Glomerular endothelial cell (primary cell): Measurements from ENCODE around the gene ALPK1. TPM values are rescaled to one million over a fixed set of nuclear protein-coding genes. Genes with fewer than 3 reads are reported as not detected.

ENCODE experiments used
- DNase-seq: peaks from one replicate; pipeline ENCODE4 v3.0.0-alpha.2; 2011; ENCODE audit warnings: low read depth, low spot score; ENCODE audit errors: extremely low read depth
- total RNA-seq: library from RNA; depleted of rRNA; stranded (reverse); fragments of >200 nt; gene quantifications from 2 replicates; pipeline ENCODE4 v1.2.3, GENCODE V29; 2015

Gene ALPK1
- total RNA-seq, 1 donor from 2014 or later = 9.9 TPM

DNA sequence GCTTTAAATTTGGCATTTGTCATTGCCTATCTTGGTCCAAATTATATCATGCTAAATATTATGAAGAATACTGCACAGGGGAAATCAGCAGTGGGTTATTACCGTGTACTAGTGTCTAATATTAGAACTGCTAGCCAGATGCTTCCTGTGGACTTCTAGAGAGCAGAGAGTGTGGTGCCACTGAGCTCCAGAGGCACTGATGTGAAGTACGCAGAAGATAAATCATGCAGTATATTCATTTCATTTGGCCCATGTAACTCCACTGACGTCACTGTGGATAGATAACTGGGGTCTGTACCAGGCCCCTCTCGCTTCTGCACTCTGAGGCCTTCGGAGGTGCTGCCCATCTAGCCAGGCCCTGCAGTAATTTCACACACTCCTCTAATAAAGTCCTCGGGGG lies 80.0 kb downstream of the ALPK1 start:
- DNase-seq = no peak

DNA sequence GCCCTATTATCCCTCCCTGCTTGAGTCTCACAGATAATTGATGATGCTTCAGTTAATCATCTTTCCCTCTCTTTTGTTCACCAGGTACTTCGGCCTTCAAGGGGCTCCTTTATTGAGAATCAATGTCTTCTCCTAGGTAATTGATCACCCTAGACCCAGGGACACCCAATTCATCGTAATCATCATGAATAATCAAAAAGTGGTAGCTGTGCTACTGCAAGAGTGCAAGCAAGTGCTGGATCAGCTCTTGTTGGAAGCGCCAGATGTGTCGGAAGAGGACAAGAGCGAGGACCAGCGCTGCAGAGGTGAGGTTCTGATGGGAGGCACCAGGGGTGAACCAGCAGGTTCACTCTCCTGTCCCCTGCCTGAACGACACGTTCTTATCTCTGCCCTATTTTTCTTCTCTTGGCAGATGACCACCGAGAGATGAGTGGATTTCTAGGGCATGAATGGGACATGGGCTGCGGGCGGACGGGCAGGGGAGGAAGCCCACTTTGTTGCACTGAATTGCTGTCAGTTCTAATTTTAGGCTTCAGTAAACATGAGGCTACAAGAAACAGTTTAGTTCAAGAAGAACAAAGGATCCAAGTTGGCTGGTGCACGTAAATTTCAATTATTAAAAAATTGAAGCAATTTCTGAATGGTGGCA lies 80.5 kb downstream of the ALPK1 start:
- no peak for DNase-seq

DNA sequence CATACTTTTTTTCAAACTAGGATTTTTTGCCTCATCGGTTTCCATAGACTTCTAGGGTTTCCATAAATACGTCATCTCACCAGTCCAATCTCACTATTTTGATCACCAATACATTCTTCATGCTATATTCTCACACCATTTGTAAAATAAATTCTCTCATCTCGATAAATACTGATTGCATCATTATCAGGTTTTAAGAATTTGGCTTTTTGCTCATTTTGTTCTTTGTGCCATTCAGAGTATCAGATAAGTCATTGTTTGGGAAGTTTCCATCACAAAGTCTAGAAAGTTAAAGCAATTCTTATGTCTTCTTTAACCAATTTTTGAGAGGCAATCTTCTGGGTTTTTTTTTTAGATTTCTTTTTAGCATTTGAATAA lies 81.1 kb downstream of the ALPK1 start:
- DNase-seq = no peak

DNA sequence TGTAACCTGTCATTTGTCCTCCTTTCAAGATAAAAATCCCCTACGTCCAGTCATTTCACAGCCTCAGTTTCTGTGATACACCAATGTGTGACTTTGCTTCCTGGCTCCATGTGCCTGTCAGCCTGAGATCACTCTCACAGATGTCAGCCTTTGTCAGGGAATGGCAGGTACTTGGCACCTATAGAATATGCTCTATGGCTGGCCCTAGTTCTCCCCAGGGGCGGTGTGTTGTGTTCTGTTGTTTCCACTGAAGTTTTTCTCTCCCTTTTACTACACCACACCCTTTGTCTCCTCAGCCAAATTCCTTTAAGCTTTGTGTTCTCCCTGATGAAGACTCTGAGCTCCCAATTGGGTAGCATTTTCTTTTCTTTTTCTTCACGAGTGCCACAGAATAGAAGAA lies 81.7 kb downstream of the ALPK1 start:
- DNase-seq = no peak

DNA sequence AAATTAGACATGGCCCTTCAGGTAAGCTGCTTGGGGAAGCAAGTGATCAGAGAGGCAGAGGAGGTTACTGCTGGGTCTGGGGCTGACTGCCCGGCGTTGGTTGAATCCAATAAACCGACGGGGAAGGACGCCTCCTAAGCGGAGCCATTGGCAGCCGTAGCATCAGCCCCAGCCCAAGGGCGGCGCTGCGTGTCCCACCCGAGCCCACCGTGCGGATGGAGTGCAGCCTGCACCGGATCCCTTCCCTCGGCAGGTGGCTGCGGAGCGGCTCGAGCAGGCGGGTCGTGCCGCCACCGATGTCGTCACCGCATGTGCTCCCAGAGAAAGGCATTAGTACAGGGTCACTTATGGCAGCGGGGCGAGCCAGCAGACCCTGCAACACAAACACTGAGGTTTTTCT lies 82.1 kb downstream of the ALPK1 start:
- no peak for DNase-seq

DNA sequence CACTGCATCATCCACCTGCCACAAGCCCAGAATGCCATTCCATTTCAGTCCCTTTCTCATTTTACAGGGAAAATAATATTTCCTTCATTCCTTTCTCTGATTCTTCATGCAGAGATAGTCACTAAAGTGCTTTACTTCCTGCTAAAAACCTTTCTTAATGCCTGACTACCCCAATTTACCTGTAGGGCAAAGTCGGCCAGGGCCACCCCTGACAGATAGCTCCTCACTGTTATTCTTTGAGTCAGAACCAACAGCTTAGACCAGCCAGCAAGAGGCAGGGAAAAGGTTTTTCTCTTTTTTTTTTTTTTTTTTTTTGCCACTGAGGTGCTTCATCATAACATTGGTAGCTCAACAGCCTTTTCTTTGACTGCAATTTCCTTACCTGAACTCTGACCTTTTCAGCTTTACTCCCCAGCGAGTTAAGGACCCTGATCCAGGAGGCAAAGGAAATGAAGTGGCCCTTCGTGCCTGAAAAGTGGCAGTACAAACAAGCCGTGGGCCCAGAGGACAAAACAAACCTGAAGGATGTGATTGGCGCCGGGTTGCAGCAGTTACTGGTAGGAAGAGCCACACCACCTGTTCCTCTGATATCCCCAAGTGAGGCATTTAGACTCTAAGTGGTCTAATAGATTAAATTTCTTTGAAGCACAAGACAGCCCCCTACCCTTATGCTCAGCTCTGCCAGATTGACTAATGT lies 85.0 kb downstream of the ALPK1 start:
- no peak for DNase-seq

DNA sequence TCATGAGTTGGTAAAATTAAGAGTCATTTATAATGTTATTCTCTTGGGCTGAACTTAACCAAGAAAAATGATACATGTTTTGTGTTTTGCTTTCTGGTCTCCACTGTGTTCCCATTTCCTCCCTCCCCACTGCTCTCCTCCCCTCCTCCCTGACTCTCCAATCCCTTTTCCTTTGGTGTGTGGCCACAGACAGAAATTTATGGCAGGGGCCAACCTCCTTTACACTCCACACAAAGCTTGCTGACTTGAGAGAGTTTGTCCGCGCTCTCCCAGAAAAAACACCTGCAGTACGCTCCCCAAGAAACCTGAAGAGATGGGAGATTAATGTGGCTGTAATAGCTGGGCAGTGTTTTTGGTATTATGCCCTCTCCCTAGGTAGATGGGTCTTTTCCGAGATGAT lies 88.9 kb downstream of the ALPK1 start:
- DNase-seq = no peak

DNA sequence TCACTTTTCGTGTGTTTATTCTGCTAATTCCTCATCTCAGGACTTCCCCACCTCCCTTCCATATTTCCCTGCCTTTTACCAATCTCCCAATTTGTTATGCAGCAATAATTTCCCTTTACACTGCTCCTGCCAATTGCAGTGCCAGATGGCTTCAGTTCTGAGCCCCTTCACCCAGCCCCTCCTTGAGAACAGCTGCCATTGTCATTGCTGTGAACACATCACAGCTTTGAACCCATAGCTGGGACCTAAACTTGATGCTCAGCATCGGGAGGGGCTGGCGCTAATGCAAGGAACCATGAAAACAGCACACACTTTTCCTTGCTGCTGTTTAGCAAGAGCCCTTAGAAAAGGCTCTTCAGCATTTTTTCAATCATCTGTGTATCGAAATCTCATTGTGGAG lies 104.9 kb downstream of the ALPK1 start:
- DNase-seq = no peak

DNA sequence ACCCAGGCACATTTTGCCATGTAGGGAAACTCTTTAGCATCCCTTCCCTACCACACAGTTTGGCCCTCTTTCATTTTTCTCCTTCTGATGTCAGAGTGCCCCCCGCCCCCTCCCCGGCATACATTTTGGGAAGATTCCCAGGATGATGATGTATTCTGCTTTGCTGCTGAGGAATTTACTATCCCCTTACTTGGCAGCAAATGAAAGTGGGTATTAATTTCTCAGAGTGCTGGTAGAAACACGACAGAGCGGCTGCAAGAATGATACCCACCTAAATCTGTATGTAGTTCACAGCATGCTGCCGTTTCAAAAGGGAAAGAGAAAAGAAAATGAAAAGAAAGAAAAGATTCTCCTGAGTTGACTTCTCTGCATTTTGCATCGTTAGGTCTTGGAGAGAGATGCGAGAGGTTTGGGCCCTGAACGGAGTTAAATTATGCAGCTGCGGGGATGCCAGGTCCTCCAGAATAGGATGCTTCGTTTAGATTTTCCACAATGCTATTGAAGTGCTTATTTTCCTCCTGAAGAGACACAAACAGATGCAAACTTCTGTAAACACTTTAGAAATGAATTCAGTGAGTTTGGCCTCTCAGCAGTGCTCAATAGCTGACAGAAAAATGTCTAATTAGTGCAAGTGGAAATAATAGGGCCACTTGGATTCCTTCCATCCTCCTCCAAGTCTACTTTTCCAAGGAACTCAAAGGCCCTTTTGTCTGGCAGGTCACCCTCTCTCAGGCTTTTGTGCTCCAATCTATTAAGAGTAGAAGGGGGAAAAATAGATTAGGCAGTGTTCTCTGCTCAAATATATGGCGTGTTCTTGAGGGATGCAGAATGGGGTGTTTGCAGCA lies 106.2 kb downstream of the ALPK1 start:
- no peak for DNase-seq

DNA sequence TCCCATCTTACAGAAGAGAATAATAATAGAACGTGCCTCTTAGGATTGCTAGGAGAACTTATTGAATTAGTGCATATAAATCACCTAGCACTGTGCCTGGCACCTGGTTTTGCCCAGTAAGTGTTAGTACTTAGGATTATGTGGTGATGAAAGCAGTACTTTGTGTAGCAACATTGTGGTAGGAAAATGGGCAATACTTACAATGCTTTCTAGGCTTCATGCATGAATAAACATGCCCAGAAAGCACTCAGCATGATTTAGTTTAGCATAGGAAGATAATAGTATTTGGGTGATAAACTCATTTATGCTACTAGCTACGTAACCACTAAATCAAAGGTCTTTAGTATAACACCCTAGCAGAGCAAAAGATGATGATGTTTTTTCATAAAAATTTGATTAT lies 113.2 kb downstream of the ALPK1 start:
- no peak for DNase-seq

DNA sequence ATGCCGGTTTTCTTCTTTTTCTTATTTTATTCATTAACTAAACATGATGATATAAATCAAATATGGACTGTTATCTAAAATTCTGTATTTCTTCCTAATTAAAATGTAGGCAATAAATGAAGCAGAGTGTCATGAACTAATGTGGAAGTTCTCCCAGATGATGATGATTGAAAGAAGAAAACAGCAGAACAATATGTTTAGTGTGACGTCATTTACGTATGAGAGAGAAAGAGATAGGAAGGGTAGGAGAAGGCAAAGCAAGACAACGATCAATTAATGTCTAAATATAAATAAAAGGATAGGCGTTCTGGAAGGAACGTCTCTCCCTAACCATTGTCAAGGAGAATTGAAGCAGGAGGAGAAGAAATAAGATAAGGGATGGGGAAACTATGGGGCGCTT lies 113.6 kb downstream of the ALPK1 start:
- no peak for DNase-seq

DNA sequence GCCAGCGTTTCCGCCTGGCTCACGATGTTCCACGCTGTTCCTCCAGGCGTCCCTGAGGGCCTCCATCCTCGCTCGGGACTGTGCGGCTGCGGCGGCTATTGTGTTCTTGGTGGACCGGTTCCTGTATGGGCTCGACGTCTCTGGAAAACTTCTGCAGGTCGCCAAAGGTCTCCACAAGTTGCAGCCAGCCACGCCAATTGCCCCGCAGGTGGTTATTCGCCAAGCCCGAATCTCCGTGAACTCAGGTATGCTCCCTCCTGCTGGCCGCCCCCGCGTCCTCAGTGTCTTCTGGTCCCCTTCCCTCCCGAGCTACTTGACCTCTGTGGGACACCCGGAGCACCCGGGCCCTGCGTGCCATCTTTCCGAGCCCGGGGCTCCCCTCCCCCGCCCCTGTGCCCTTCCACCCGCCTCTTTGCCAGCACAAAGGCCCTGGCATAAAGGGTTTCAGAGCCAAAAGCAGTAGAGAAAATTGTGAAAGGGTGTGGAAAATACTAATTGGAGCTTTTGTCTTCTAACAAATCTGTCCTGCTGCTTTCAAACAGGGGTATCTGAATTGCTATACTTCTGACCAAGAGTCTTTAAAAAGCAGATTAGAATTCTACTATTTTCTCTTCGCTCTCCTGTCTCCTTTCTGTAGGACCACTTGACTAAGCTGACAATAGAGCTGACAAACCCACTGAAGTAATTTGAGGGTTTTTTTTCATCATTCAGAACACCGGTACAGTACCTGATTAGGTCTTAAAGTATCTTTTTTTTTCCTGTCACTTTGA lies 114.8 kb downstream of the ALPK1 start:
- DNase-seq = no peak

DNA sequence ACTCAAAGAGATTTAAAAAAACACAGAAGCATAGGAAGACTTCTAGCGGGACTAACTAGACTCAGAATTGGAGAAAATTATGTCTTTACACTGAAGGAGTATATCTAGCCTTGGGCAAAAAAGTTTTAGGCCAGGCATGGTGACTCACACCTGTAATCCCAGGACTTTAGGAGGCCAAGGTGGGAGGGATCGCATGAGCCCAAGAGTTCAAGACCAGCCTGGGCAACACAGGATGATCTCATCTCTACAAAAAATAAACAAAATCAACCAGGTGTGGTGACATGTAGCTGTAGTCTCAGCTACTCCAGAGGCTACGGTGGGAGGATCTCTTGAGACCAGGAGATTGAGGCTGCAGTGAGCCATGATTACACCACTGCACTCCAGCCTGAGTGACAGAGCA lies 119.3 kb downstream of the ALPK1 start:
- no peak for DNase-seq

DNA sequence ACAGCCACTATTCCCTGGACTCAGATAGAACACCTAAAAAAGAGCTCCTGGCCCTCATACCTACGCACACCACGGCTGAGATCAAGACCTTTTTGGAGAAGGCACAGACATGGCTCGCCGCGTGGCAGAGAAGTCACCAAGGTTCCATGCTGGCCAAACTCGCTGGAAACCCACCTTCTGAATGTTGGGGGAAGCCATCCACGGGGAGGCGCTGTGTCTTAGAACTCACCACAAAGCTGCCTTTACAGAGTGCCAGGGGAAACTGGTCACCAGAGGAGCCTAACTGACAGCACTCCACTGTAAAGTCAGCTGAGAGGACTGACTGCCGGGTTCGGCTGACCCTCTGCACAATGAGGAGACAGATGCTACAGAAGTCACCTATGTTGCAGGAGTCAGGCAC lies 120.9 kb downstream of the ALPK1 start:
- DNase-seq = no peak

DNA sequence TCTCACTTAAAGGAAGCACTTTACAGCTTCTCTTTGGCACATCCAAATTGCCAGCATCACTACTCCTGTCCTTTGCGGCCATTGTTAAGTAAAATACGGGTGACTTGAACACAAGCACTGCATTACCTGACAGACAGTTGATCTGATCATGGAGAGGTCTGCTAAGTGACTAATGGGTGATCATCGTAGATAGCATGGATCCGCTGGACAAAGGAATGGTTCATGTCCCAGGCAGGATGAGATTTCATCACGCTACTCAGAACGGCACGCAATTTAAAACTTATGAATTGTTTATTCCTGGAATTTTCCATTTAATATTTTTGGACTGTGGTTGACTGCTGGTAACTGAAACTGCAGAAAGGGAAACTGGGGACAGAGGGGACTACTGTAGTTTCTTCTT lies 124.7 kb downstream of the ALPK1 start:
- no peak for DNase-seq

DNA sequence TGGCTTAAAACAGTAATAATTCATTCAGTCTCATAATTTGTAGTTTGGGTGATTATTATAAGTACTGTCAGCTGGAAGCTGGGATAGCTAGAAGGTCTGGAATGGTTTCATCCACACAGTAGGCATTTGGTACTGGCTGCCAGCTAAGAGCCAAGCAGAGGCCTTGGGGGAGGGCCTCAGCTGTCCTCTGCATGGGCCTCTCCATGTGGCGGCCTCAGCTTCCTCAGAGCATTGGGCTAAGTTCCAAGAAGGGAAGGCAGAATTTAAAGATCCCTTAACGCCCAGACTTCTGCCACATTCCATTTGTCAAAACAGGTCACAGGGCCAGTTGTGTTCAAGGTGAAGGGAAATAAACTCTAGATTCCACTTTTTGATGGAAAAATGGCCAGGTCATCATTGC lies 125.5 kb downstream of the ALPK1 start:
- DNase-seq = no peak

DNA sequence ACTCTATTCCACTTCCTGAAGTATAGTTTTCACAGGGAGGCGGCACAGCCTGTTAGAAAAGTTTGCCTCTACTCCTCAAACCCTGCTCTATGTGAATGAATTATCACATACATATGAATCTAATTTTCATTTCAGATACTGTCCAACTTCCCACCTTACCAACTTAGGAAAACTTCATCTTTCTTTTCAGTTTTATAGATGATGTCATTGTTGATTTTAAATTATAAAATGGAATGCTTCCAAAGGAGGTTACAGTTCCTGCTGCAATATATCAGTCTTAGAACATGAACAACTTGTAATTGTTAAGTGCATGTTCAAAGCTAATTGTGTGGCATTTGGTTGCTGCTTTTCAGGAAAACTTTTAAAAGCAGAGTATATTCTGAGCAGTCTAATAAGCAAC lies 126.4 kb downstream of the ALPK1 start:
- no peak for DNase-seq

DNA sequence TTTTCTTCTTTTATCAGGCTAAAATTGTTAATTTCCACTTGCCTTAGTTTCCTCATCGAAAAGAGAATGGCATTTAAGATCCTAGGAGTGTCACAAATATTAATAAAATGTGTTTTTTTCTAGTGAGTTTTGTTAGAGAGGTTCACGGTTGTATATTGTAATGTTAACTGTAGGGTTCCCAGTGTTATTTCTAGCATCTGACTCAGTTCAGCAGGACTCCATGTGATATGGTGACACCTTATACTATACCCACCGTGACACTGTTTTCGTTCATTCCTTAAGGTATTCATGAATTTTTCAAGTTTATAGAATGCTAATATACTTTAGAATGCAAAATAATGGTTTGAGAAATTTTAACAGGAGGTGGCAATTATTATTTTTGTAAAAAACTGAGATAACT lies 128.7 kb downstream of the ALPK1 start:
- DNase-seq = no peak

DNA sequence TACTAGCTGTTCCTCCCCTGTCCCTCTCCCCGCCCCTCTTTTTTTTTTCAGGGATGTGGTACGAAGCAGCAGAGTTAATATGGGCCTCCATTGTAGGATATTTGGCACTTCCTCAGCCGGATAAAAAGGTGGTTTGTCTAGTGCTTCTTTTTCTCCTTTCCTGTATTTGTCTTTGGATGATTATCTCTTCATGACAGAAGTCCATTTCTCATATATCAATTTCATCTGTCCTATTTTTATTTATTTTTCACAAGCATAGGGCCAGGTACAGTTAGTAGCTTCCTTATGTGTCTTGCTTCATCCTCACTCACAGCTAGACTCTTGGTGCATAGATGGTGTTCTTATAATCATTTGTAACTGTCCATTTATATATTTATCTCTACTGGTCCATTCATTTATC lies 129.2 kb downstream of the ALPK1 start:
- DNase-seq = no peak

DNA sequence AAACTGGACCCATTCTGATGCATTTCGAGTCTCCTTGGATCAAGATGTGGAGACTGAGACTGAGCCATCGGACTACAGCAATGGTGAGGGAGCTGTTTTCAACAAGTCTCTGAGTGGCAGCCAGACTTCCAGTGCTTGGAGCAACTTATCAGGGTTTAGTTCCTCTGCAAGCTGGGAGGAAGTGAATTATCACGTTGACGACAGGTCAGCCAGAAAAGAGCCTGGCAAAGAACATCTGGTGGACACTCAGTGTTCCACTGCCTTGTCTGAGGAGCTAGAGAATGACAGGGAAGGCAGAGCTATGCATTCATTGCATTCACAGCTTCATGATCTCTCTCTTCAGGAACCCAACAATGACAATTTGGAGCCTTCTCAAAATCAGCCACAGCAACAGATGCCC lies 134.0 kb downstream of the ALPK1 start:
- no peak for DNase-seq

DNA sequence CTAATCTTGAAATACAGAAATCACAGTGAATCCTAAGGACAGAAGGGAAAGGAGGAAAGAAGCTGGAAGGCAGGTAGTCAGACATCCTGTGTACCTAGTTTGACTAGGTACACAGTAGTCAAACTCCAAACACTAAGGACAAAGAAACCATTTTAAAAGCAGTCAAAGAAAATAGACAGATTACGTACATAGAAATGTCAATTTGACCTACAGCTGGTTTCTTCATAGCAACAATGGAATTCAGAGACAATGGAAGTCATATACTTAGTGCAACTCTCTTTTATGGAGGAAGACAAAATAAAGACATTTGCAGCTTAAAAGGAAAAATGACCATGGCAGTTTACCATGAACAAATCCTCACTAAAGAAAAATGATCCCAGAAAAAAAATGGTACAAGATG lies 139.8 kb downstream of the ALPK1 start:
- DNase-seq = no peak
